Measurements from ENCODE around the gene FAM13A.

DNA sequence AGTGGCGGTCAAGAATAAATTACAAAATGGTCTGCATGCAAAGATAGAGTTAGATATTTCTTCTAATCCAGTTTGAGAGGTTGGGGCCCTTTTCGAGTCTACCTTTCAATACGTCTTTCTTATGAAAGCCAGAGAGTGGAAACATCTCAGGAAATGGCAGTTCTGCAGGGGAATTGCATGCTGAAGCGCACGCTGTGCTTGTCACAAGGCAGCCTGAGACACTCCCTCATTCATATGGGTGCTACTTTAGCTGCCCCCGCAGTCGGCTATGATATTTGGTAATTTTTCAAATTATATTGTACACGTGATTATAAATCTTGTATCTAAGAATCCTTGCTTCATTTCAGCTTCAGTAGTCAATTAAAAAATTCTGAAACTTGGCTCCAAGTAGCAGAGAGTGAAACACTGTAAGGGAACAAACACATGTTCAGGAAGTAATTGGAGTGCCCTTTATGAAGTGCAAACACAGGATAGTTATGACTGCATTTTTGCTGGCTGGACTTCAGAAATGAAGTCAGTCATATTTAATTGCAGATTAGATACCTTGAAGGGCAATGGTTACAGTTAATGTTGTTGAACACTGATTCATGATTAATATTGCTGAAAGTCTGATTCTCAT is 213.8 kb downstream of the FAM13A start:
- no peak for TF ChIP-seq CTCF (IDR thresholded peaks at IDR 0.05; ENCODE audit: poor library complexity)
- no peak for TF ChIP-seq EZH2phosphoT487 (IDR thresholded peaks at IDR 0.05; ENCODE audit: low read depth, severe bottlenecking, unreplicated experiment)
- TF ChIP-seq EZH2 (IDR thresholded peaks at IDR 0.05; ENCODE audit: borderline replicate concordance), result no peak

Data from hepatocyte (in vitro differentiated cells).